Activated CD4-positive, alpha-beta T cell treated with anti-CD3 and anti-CD28 coated beads, Interleukin-2, Interleukin-4, amounts not matched to agents 100 ng/mL and 50 ng/mL, durations not matched to agents 16 hours and 8 hours (primary cell): ENCODE measurements around the gene CGAS.
"Not testable (repeated sequence)": the region's sequence is repeated elsewhere in the genome, so short reads cannot be mapped to it uniquely, and the experiment has no call there.

Experiments used
- DNase-seq: peaks from one replicate; pipeline ENCODE4 v3.0.0-alpha.2; 2020; ENCODE audit warnings: low spot score

Gene CGAS

DNA sequence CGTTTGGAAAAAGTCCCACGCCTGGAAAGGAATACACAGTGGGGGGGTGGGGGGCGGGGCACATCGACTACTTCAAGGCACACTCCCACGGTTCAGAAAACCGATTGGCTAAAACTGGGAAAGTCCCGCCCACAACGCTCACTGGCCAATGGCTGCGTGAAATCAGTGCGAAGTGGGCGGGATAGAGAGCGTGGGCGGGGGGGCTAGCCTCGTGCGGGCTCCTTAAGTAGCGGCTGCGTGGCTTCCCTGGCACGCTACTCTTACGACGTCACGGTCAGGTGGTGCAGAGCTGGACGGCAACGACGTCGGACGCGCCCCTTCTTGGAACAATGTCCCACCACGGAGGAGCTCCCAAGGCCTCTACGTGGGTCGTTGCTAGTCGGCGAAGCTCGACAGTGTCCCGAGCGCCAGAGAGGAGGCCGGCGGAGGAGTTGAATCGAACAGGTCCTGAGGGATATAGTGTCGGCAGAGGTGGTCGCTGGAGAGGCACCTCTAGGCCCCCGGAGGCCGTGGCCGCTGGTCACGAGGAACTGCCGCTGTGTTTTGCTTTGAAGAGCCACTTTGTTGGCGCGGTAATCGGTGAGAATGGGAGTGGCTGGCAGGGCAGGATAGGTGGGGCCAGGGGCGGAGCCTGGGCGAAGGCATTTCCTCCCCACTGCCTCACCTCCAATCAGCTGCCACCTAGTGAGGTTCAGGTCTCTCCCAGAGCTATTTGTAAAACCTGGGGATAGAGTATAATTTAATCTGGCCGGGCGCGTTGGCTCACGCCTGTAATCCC is 57.3 kb downstream of the CGAS start, which contains the start of gene DDX43:
TSS of gene DDX43 (plus strand) at position 252 of the 778 bp plus-strand sequence. CDS start at position 330, 78 bp downstream.
- peak; percentile 21 for DNase-seq

- no peak for DNase-seq
Observed at GRCh38 chr6:73393278-73393677, 58.8 kb downstream of the CGAS start.

GRCh38 chr6:73392188-73392587 is 59.9 kb downstream of the CGAS start:
- not testable (repeated sequence) for DNase-seq

DNA sequence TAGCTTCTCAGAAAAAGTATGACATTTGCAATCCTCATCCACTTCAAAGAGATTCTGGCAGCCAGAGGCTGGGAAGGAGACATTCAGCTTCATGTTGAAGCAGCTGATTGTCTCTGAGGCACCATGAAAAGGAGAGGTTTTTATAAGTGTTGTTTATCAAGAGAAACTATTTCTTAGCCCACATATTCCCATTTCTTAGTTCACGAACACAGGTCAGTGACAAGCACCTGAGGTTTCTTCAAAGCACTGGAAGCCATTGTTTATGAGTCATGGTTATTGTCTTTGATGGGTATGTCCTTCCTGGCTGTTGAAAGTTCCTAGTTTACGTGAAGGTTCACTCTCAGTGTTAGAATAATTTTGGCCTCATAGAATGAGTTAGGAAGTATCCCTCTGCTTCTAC is 60.4 kb downstream of the CGAS start:
- peak; percentile 9 for DNase-seq

GRCh38 chr6:73389854-73390253 is 62.2 kb downstream of the CGAS start:
- DNase-seq = no peak

DNA sequence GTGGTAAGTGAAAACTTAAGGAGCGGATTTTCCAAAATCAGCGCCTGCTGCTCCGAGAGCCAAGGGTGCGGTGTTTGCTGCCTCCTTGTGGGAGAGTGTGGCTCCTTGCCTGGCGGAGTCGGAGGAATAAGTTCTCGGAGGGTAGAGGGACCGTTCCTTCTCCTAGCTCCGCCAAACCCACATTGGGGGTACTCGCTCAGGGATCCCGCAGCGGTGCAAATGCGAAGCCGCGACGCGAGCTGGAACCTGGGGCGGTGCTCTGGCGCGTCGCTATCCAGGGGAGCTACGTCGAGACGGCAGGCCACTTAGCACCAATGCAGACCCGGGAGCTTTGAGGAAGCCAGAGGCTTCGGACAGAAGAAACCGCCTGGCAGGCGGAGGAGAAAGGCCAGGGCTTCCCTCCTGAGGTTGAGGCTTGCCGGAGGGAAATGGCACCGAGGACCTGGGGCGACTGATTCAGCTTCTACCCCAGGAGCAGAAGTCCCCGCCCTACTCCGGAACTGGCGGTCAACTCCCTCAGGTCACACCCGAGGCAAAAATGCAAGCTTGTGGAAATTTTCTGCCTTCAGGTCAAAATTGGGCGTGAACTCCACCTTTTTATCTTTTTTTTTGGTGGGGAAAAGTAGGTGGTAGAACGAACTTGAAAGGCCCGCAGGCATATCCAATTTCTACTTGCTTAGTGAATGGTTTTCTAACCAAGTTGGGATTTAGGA is 63.1 kb downstream of the CGAS start:
- DNase-seq = peak; percentile 69

GRCh38 chr6:73388433-73388799 is 63.7 kb downstream of the CGAS start:
- DNase-seq = no peak

DNA sequence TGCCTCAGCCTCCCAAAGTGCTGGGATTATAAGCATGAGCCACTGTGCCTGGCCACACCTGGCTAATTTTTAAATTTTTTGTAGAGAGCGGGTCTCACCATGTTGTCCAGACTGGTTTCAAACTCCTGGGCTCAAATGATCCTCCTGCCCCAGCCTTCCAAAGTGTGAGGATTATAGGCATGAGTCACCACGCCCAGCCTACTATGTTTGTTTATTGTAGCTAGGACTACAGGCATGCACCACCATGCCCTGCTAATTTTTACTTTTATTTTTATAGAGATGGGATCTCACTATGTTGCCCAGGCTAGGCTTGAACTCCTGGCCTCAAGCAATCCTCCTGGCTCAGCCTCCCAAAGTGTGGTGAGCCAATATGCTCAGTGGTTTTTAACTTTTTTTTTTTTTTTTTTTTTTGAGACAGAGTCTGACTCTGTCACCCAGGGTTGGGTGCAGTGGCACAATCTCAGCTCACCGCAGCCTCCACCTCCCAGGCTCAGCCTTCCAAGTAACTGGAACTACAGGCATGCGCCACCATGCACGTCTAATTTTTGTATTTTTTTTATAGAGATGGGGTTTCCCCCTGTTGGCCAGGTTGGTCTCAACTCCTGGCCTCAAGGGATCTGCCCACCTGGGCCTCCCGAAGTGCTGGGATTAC is 69.5 kb downstream of the CGAS start:
- no peak for DNase-seq

DNA sequence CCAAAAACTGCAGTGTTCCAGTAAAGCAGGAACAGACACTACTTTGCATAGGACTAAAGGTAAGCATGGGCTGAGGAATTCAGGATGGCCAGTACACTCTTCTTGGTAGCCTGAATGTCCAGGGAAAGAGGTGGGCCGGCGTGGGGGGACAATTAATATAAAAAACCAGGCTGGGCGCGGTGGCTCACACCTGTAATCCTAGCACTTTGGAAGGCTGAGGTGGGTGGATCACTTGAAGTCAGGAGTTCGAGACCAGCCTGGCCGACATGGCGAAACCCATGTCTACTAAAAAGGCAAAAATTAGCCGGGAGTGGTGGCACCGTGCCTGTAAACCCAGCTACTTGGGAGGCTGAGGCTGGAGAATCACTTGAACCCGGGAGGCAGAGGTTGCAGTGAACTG is 70.6 kb downstream of the CGAS start:
- not testable (repeated sequence) for DNase-seq

DNA sequence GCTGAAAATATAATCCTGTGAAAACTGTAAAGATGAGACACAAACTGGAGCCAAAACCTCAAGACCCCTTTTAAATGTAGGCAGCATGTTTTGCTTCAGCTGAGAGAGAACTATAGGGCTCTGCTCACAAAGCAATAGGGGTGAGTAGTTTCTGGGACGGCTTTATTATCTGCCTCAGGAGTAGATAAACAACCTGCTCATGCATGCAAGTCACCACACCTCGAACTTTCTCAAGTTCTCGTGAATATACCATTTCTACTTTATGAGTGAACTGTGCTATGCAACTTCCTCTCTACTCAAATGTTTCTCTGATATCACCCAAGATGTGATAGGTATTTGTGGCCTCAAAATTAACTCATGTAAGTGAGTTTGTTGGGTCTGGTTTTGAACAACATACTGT is 74.9 kb downstream of the CGAS start:
- no peak for DNase-seq

- DNase-seq = no peak
Observed at GRCh38 chr6:73375216-73375615, 76.9 kb downstream of the CGAS start.
